GM12892 (cell line): Measurements from ENCODE around the gene C5orf47.

Source experiments
- POLR2A ChIP-seq: IDR thresholded peaks from 2 replicates; pipeline ENCODE4 v1.6.1; 2011; ENCODE audit warnings: low read depth, low read length, control low read depth
- POLR2AphosphoS5 ChIP-seq: IDR thresholded peaks from 2 replicates; pipeline ENCODE4 v1.6.1; 2011; ENCODE audit warnings: low read depth, low read length, control low read depth
- TAF1 ChIP-seq: IDR thresholded peaks from 2 replicates; pipeline ENCODE4 v1.6.1; 2011; ENCODE audit warnings: low read depth, mild to moderate bottlenecking, control low read depth, low read length, borderline replicate concordance

- no peak for TF ChIP-seq POLR2A
- TF ChIP-seq POLR2AphosphoS5, result no peak
- TF ChIP-seq TAF1, result no peak
Observed at GRCh38 chr5:173988554-173989431, at the start of gene C5orf47.
